Ovary (tissue), 3 donors: ENCODE measurements around the gene TMEM243.

Experiments used
- CTCF ChIP-seq, 3 donors: fragments of 450-650 bp in 2 of 3; fragments of 200-600 bp in 1 of 3; IDR thresholded peaks; one replicate each; pipeline versions ENCODE4 v1.5.1 to v1.8.0; 2016 to 2022; ENCODE audit warnings: antibody characterized with exemption in 3 of 3, mild to moderate bottlenecking in 1 of 3
- EP300 ChIP-seq: sonication (generic); formaldehyde crosslinking; IDR thresholded peaks from one replicate; pipeline ENCODE4 v1.6.1; 2017; ENCODE audit warnings: antibody characterized with exemption
- POLR2A ChIP-seq: fragments of 450-650 bp; IDR thresholded peaks from one replicate; pipeline ENCODE4 v1.6.1; 2017; ENCODE audit warnings: antibody characterized with exemption, mild to moderate bottlenecking, moderate library complexity
- donor health status: DM: no; HTN: no; CAD: no.

GRCh38 chr7:87190783-87191182 lies 28.7 kb downstream of the TMEM243 start:
- no peak for TF ChIP-seq CTCF (IDR thresholded peaks at IDR 0.05)
- no peak for TF ChIP-seq POLR2A
- TF ChIP-seq EP300: no peak
